GM18520 (cell line): ENCODE data around the gene EPG5.
A peak's percentile ranks its signal among the peaks of the same experiment; 100 is the strongest.

Experiments used
- ATAC-seq: cut with Tn5 transposase; IDR thresholded peaks from one replicate; pipeline ENCODE4 v1.9.1; 2021; ENCODE audit not compliant: unreplicated experiment

Gene EPG5

DNA sequence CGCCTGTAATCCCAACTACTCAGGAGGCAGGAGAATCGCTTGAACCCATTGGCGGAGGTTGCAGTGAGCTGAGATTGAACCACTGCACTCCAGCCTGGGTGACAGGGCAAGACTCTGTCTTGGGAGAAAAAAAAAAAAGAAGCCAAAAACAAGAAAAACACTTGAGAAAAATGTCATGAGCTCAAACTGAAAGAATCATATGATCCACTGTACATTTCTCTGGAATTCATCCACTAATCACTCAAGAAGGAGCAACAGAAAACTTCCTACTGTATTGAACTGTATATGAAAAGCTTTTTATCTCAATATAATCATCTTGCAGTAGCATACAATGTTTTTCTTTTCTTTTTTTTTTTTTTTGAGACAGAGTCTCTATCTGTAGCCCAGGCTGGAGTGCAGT, 40.4 kb downstream of the EPG5 start:
- no peak for ATAC-seq

- ATAC-seq, result no peak
Observed at GRCh38 chr18:45926085-45926484, 41.0 kb downstream of the EPG5 start.

- ATAC-seq, result no peak
Observed at GRCh38 chr18:45923138-45923537, 44.0 kb downstream of the EPG5 start.

GRCh38 chr18:45920367-45920766, 46.8 kb downstream of the EPG5 start:
- no peak for ATAC-seq

GRCh38 chr18:45916302-45916701, 50.8 kb downstream of the EPG5 start:
- no peak for ATAC-seq

DNA sequence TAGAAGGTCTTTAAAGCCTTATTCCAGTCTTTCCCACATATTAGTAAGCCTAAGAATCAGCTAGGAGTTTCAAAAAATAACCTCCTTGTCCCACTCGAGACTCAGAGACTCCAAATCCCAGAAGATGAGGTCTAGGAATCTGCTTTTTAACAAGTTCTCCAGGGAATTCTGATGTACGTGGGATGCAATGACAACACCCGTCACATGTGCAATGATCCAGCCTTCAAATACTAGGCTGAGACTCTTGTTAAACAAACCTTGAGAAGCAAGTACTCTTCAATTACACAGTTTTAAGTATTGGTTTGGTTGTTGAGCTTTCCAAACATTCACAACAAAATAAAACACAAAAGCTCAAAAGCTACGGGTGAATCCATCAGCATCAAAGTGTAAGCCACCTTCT, 53.9 kb downstream of the EPG5 start:
- ATAC-seq, result no peak

GRCh38 chr18:45910405-45911023, 56.6 kb downstream of the EPG5 start:
- ATAC-seq, result no peak

DNA sequence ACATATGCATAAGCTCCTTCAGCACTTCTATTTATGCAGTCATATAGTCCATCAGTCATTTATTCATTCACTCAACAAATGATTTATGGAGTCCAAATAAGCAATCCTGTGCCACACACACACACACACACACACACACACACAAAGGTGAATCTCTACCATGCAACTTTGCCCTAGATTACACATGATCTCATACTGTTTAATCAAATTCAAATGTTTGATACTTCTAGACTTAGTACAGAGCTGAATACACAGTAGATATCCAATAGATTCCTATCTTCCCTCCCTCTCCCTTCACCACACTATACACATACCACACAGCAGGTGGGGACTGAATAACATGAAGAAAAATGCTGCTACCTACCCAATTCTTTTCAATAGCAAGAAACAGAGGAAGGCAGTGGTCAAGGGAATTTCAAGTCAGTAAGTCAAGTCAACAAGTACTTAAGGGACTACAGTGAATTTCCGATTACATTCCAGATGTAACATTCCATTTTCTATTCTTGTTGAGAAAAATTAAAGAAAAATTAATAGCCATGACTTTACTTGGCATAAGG, 65.4 kb downstream of the EPG5 start:
- no peak for ATAC-seq

GRCh38 chr18:45900623-45901022, 66.5 kb downstream of the EPG5 start:
- no peak for ATAC-seq

DNA sequence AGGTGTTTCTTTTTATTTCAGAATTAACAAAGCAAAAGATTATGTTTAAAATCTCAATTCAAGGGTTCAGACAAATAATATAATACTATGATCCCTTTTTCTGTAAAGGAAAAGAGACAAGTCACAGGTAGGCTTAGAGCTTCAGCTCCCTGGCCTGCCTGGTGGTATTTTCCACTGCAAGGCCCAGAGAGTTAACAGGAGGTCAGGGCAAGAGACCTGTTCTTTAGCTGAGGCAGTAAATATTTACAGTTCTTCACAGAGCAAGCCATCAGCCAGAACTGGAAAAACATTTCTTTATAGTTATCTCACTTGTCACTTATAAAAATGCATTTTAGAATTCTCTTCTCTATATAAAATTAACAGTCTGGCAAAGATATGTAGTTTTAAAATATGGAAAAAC, 70.1 kb downstream of the EPG5 start:
- ATAC-seq, result no peak

DNA sequence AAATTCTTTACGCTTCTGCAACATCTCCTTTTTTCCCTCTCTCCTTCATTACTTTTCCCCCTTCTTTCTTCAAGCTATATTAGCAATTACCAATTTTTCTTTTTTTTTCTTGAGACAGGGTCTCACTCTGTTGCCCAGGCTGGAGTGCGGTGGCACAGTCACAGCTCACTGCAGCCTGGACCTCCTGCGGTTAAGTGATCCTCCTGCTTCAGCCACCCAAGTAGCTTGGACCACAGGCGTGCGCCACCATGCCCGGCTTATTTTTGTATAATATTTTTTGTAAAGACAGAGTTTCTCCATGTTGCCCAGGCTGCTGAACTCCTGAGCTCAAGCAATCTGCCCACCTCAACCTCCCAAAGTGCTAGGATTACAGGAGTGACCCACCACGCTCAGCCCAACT, 70.7 kb downstream of the EPG5 start:
- ATAC-seq, result no peak

- no peak for ATAC-seq
Observed at GRCh38 chr18:45895339-45895738, 71.8 kb downstream of the EPG5 start.

GRCh38 chr18:45894818-45895217, 72.3 kb downstream of the EPG5 start:
- ATAC-seq, result no peak

DNA sequence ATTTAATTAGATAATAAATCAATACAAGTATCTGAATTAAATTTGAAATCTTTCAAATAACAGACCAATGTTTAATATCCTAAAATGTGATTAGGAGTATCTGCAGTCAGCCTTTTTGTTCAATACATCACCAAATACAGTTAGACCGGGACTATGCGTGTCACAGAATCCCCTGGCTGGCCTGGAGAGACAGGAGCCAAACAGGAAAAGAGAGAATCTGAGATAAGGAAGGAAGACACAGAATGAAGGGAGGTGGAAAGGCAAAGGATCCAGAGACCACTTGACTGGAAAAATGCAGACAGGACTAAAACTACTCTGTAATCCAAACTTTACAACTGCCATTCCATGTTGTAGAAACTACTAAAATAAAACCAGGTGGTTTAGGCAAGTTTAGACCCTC, 75.3 kb downstream of the EPG5 start:
- ATAC-seq, result no peak

DNA sequence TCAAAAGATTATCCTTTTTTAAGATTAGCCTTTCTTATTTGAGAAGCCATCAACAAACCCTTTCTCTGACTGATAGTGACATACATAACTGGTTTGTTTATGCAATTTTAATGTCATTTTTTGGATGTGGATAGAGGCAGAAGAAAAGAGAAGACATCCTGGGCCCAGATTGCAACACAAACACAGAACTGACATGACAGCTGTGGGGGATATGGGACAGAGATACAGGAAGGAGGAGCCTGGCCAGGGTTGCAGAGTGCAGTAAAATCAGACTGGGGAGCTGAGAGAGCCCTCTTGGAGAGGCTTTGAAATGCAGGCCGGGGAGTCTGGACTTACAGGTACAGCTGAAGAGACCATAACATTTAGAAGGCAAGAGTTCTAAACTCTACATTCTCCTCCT, 76.5 kb downstream of the EPG5 start:
- no peak for ATAC-seq

DNA sequence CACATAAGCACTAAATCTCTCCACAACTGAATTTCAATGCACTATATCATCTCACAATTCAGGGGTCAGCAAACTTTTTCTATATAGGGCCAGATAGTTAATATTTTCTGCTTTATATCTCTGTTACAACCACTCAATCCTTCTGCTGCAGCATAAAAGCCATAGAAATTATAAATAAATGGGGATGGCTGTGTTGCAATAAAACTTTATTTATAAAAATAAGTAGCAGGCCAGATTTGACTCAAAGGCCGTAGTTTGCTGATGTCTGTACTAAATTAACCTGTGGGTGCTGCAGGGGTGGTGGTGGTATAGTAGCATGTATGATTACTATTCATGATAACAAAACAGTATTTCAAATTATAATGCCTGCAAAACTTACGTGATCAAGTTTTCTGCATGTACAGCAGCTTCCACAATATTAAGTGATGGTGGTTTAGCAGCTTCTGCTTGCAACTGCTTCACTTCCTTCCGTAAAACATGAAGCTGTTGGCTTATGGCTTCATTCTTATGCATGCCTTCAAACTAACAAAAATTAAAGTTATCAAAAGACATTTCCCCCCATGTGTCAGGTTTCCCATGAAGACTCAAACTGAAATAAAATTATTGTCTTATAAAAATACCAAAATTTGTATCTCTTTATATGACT, 77.6 kb downstream of the EPG5 start:
- ATAC-seq, result no peak

DNA sequence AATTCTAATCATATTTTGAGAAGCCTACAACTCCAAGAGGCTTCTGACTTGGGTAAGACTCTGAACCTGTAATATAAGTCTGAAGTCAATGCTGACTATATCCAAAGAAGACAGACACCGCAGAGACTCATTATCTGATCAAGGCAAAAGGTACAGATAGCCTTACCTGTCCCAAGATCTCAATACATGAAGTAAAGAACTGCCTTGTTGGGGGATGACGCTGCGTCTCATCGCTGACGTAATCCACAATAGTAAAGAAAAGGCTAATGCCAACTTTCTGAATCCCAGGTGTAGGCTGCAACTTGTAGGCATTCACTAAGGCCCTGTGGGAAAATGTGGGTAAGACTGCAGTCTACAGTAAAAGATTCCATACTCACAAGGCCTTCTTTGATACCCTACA, 79.5 kb downstream of the EPG5 start:
- no peak for ATAC-seq

DNA sequence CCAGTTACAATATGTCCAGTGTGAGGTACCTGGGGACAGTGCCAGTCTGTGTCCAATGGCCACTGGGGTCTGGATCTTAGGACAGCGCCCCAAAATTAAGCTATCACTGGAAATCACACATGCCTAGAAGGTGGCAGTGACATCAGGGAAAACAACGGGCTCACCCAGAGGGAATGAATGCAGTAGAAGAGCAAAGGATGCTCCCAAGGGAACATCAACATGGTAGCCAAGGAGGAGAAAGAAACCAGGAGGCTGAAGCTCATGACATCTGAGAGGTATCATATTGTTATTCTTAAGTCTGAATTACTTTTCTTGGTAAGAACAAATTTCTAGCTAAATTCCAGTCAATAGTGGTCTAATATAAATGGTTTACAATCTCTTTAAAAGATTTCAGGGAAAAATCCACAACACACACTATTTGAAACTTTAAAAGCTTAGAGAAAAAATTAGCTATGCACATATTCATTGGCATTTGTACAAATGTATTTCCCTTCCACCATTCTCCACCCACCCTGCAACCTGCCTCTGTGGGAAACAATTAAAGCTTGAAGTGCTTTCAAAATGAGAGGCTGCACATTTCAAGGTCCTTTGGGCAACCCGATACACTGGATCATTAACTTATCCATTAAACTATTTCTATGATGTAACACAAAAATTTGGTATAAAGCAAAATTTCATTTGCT, 86.1 kb downstream of the EPG5 start:
- ATAC-seq, result no peak

- ATAC-seq, result peak; percentile 53
Observed at GRCh38 chr18:45879681-45880655, 87.2 kb downstream of the EPG5 start.

DNA sequence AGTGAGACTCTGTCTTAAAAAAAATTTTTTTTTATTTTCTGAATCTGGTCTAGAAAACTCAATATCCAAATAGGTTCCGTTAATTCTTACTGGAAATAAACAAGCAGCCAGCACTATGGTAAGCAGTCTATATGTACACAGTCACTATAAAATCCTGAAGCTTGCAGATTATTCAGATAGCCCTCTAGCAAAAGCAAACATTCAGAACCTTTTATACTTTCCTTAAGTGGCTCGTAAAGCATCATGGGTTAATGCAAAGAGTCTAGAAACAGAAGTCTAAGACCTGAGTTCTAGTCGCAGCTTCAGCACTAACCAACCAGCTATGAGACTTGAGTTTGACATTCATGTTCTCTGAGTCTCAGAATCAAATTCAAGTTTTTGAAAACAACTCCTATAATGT, 89.7 kb downstream of the EPG5 start:
- no peak for ATAC-seq

GRCh38 chr18:45876161-45876560, 91.0 kb downstream of the EPG5 start:
- ATAC-seq, result no peak
